Spleen (tissue), 11 donors: ENCODE measurements around the gene TRIOBP. TPM values are rescaled to one million over a fixed set of nuclear protein-coding genes. Genes with fewer than 3 reads are reported as not detected.
"Not testable (repeated sequence)": the region's sequence is repeated elsewhere in the genome, so short reads cannot be mapped to it uniquely, and the experiment has no call there.

Experiments
- DNase-seq: peaks from one replicate; pipeline ENCODE4 v3.0.0-alpha.2; 2020
- H3K27ac ChIP-seq, 8 donors: fragments of 200-600 bp; sonication (generic) in 7 of 8; 1 replicate in 4 of 8; 2 replicates in 4 of 8; pipeline versions ENCODE4 v1.5.0 to v1.8.0; 2016 to 2021; ENCODE audit warnings: inconsistent platforms in 4 of 8, mild to moderate bottlenecking in 4 of 8, moderate library complexity in 1 of 8
- H3K27me3 ChIP-seq, 7 donors: fragments of 200-600 bp; sonication (generic) in 6 of 7; replicated peaks in 1 of 7; 1 replicate in 4 of 7; 2 replicates in 3 of 7; pipeline versions ENCODE4 v1.5.0 to v1.8.0; 2016 to 2021; ENCODE audit warnings: inconsistent platforms in 3 of 7, mild to moderate bottlenecking in 1 of 7
- H3K36me3 ChIP-seq, 6 donors: fragments of 200-600 bp; sonication (generic) in 5 of 6; 1 replicate in 4 of 6; 2 replicates in 2 of 6; pipeline versions ENCODE4 v1.5.0 to v1.8.0; 2016 to 2021; ENCODE audit warnings: inconsistent platforms in 2 of 6
- H3K4me1 ChIP-seq, 6 donors: fragments of 200-600 bp; sonication (generic) in 5 of 6; 1 replicate in 3 of 6; 2 replicates in 3 of 6; pipeline versions ENCODE4 v1.5.0 to v1.8.0; 2016 to 2021; ENCODE audit warnings: inconsistent platforms in 3 of 6
- H3K4me3 ChIP-seq, 8 donors: fragments of 200-600 bp; sonication (generic) in 7 of 8; 1 replicate in 4 of 8; 2 replicates in 4 of 8; pipeline versions ENCODE4 v1.5.0 to v1.8.0; 2016 to 2021; ENCODE audit warnings: inconsistent platforms in 4 of 8, mild to moderate bottlenecking in 4 of 8, moderate library complexity in 2 of 8
- H3K9me3 ChIP-seq, 8 donors: fragments of 200-600 bp; sonication (generic) in 7 of 8; 1 replicate in 4 of 8; 2 replicates in 4 of 8; pipeline versions ENCODE4 v1.5.0 to v1.8.0; 2016 to 2021; ENCODE audit warnings: inconsistent platforms in 4 of 8
- CTCF ChIP-seq, 11 experiments: fragments of 200-600 bp in 7 of 11; fragments of 450-650 bp in 4 of 11; sonication (generic) in 4 of 11; IDR thresholded peaks in 8 of 11; conservative IDR thresholded peaks in 3 of 11; 1 replicate in 7 of 11; 2 replicates in 4 of 11; pipeline versions ENCODE4 v1.4.0 to v1.8.0; 2016 to 2021; ENCODE audit warnings: antibody characterized with exemption in 11 of 11, inconsistent platforms in 4 of 11, mild to moderate bottlenecking in 1 of 11
- POLR2A ChIP-seq, 3 donors: fragments of 450-650 bp; IDR thresholded peaks; one replicate each; pipeline ENCODE4 v1.5.1; 2017; ENCODE audit warnings: antibody characterized with exemption in 3 of 3, mild to moderate bottlenecking in 1 of 3
- POLR2AphosphoS5 ChIP-seq, 3 donors: sonication (generic); formaldehyde crosslinking; IDR thresholded peaks; one replicate each; pipeline ENCODE4 v1.5.1; 2017; ENCODE audit warnings: antibody characterized with exemption in 3 of 3
- WGBS, 5 donors: extraction: QIAGEN DNeasy Blood & Tissue Kit in 3 of 5; methylation state at CpG; one replicate each; pipeline versions ENCODE4 v1.1.5 to v1.1.7; 2013 to 2018; 5-methylcytosine and 5-hydroxymethylcytosine counted together
- intact Hi-C: fragments of 100-400 bp; cut with DNase I; formaldehyde crosslinking; loops from one replicate; pipeline ENCODE4 v1.15.0; 2023; ENCODE audit warnings: low total_unique reads
- polyA plus RNA-seq, 3 donors: library from polyadenylated mRNA; stranded (reverse); fragments of 200-250 nt; gene quantifications; one replicate each; pipeline ENCODE4 v1.2.1, GENCODE V29; 2013
- total RNA-seq, 7 donors: library from RNA; depleted of rRNA in 3 of 7; stranded (reverse); fragments of >200 nt in 3 of 7; fragmentation: NEBNext Ultra II Directional in 4 of 7; extraction: Animal tissue kit (Norgen Biotek cat#: 25700) in 4 of 7; gene quantifications; one replicate each; pipeline versions ENCODE4 v1.1.0 to v1.2.1, GENCODE V29; 2016 to 2021
- donor health status: healthy with polysubstance abuse.
- donor health status: DM: no; HTN: no; CAD: no; lungs with moderate emphysema.
- donor health status: DM: no; HTN: no; CAD: no.
- donor health status: Bipolar disorder and iron deficiency.
- donor health status: healthy.
- donor health status: DM: no; HTN: no; CAD: no.
- donor health status: DM: yes; HTN: yes; CAD: no.

Gene TRIOBP
- total and polyA plus RNA-seq, 10 donors: 24.6 to 151 (median 103) TPM

- Histone ChIP-seq H3K27ac (no peak overlapping the region), H3K9me3 (no peaks in the 10 kb centered on the region), H3K4me3 (no peak overlapping the region), H3K4me1 (peaks cover 0 to 4% (median 0%) of the 10 kb centered on the region in 6 donors), H3K36me3 (no peaks in the 10 kb centered on the region), H3K27me3 (no peaks in the 10 kb centered on the region)
- intact Hi-C loops: no loop called here
- 77 to 89% (median 79%) methylated on average over 6 of the region's 6 CpGs for WGBS, 5 donors
- TF ChIP-seq POLR2A (IDR thresholded peaks at IDR 0.05) (no peak), CTCF (IDR thresholded peaks at IDR 0.05 in 8 of 11, conservative IDR thresholded peaks at IDR 0.05 in 3 of 11) (no peak)
- DNase-seq: no peak
Observed at GRCh38 chr22:37792494-37792893, 95.6 kb downstream of the TRIOBP start.

- H3K27ac ChIP-seq: no peak overlapping the region
- no peaks in the 10 kb centered on the region for H3K27me3 ChIP-seq
- no peaks in the 10 kb centered on the region for H3K36me3 ChIP-seq
- no peak for DNase-seq
- H3K4me1 ChIP-seq: peaks cover 0 to 4% (median 0%) of the 10 kb centered on the region in 6 donors
- TF ChIP-seq CTCF (IDR thresholded peaks at IDR 0.05 in 8 of 11, conservative IDR thresholded peaks at IDR 0.05 in 3 of 11) (no peak), POLR2A (IDR thresholded peaks at IDR 0.05) (no peak), POLR2AphosphoS5 (IDR thresholded peaks at IDR 0.05) (no peak)
- no peak overlapping the region for H3K4me3 ChIP-seq
- intact Hi-C loops: no loop called here
- no peaks in the 10 kb centered on the region for H3K9me3 ChIP-seq
- 74 to 91% (median 81%) methylated on average over 2 of the region's 2 CpGs for WGBS, 5 donors
Observed at GRCh38 chr22:37794376-37794775, 97.5 kb downstream of the TRIOBP start.

- DNase-seq: no peak
- Histone ChIP-seq H3K27ac (no peak overlapping the region), H3K36me3 (no peaks in the 10 kb centered on the region), H3K4me3 (no peak overlapping the region), H3K27me3 (peaks cover 0 to 2% (median 0%) of the 10 kb centered on the region in 7 donors), H3K9me3 (no peaks in the 10 kb centered on the region), H3K4me1 (peaks cover 0 to 4% (median 0%) of the 10 kb centered on the region in 6 donors)
- TF ChIP-seq POLR2AphosphoS5 (IDR thresholded peaks at IDR 0.05) (no peak), CTCF (IDR thresholded peaks at IDR 0.05 in 8 of 11, conservative IDR thresholded peaks at IDR 0.05 in 3 of 11) (no peak), POLR2A (IDR thresholded peaks at IDR 0.05) (no peak)
- intact Hi-C loops: no loop called here
- 64 to 95% (median 78%) methylated on average over 3 of the region's 3 CpGs for WGBS, 5 donors
Observed at GRCh38 chr22:37796079-37796478, 99.2 kb downstream of the TRIOBP start.

- H3K4me1 ChIP-seq, H3K27ac ChIP-seq, H3K4me3 ChIP-seq, H3K9me3 ChIP-seq, DNase-seq, H3K36me3 ChIP-seq, intact Hi-C loops: not testable (repeated sequence)
- H3K27me3 ChIP-seq: peaks cover 0 to 14% (median 2%) of the 10 kb centered on the region in 7 donors
- WGBS, 5 donors: 89 to 95% (median 91%) methylated on average over 7 of the region's 7 CpGs
Observed at GRCh38 chr22:37797259-37797658, 100.4 kb downstream of the TRIOBP start.
